Activated CD8-positive, alpha-beta memory T cell treated with anti-CD3 and anti-CD28 coated beads, Interleukin-2, amount 50 U/mL, for 24 hours (primary cell): ENCODE measurements around the gene GRIP2.
"Not testable (repeated sequence)": the region's sequence is repeated elsewhere in the genome, so short reads cannot be mapped to it uniquely, and the experiment has no call there.

Source experiments
- DNase-seq: peaks from one replicate; pipeline ENCODE4 v3.0.0-alpha.2; 2020; ENCODE audit errors: extremely low read depth

GRIP2 gene

GRCh38 chr3:14520967-14521366, 19.2 kb downstream of the GRIP2 start:
- no peak for DNase-seq

- no peak for DNase-seq
Observed at GRCh38 chr3:14520149-14520548, 20.0 kb downstream of the GRIP2 start.

GRCh38 chr3:14519406-14519805, 20.7 kb downstream of the GRIP2 start:
- DNase-seq: no peak

GRCh38 chr3:14518893-14519292, 21.2 kb downstream of the GRIP2 start:
- DNase-seq: no peak

GRCh38 chr3:14518432-14518802, 21.7 kb downstream of the GRIP2 start:
- no peak for DNase-seq

GRCh38 chr3:14517601-14518431, 22.3 kb downstream of the GRIP2 start:
- no peak for DNase-seq

GRCh38 chr3:14516738-14517345, 23.3 kb downstream of the GRIP2 start:
- DNase-seq: no peak

GRCh38 chr3:14515526-14515925, 24.6 kb downstream of the GRIP2 start:
- not testable (repeated sequence) for DNase-seq

GRCh38 chr3:14514323-14514720, 25.8 kb downstream of the GRIP2 start:
- DNase-seq: no peak

GRCh38 chr3:14513566-14514322, 26.4 kb downstream of the GRIP2 start:
- no peak for DNase-seq

GRCh38 chr3:14512942-14513327, 27.2 kb downstream of the GRIP2 start:
- no peak for DNase-seq

- DNase-seq: no peak
Observed at GRCh38 chr3:14512281-14512941, 27.7 kb downstream of the GRIP2 start.

GRCh38 chr3:14511623-14512280, 28.4 kb downstream of the GRIP2 start:
- DNase-seq: no peak

- no peak for DNase-seq
Observed at GRCh38 chr3:14510838-14511622, 29.1 kb downstream of the GRIP2 start.

- no peak for DNase-seq
Observed at GRCh38 chr3:14509796-14510100, 30.4 kb downstream of the GRIP2 start.

- peak; percentile 38 for DNase-seq
Observed at GRCh38 chr3:14508966-14509795, 31.0 kb downstream of the GRIP2 start.

- DNase-seq: no peak
Observed at GRCh38 chr3:14508505-14508819, 31.7 kb downstream of the GRIP2 start.

- DNase-seq: no peak
Observed at GRCh38 chr3:14507757-14508504, 32.2 kb downstream of the GRIP2 start.

GRCh38 chr3:14507305-14507741, 32.8 kb downstream of the GRIP2 start:
- no peak for DNase-seq
